ENCODE measurements around the gene DNAJC2.
"Not testable (repeated sequence)": the region's sequence is repeated elsewhere in the genome, so short reads cannot be mapped to it uniquely, and the experiment has no call there.

The DNAJC2 gene

GRCh38 chr7:103299660-103300059 lies 44.9 kb downstream of the DNAJC2 start:
- no peak overlapping the region for H3K9ac ChIP-seq (ENCODE audit: low read depth in 1 of 2, low read length in 2 of 2)
- no peaks in the 10 kb centered on the region for H3K27me3 ChIP-seq (ENCODE audit: control insufficient read depth in 2 of 2, insufficient read depth in 2 of 2, low read length in 2 of 2)
- peaks cover 40 to 45% of the 10 kb centered on the region in 2 donors for H3K36me3 ChIP-seq (ENCODE audit: control insufficient read depth in 2 of 2, insufficient read depth in 2 of 2, low read length in 2 of 2)

DNA sequence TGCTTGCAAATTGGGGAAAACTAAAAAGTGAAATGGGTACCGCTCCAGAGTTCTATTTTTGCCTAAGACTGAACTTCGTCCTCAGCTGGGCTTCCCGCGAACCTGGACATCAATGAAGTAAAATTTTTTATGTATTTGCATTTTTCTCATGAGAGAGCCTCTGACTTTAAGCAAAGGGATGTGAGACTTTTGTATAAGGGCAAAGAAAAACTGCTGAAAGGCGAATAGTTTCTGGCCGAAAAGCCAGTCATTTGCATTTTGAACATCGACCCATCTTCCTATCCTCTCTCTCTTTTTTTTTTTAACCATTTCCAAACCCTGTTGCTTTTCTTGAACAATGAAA lies 46.8 kb downstream of the DNAJC2 start:
- no peaks in the 10 kb centered on the region for H3K27me3 ChIP-seq (ENCODE audit: control insufficient read depth in 2 of 2, insufficient read depth in 2 of 2, low read length in 2 of 2)
- H3K36me3 ChIP-seq (ENCODE audit: control insufficient read depth in 2 of 2, insufficient read depth in 2 of 2, low read length in 2 of 2) = peaks cover 31 to 34% of the 10 kb centered on the region in 2 donors
- H3K9ac ChIP-seq (ENCODE audit: low read depth in 1 of 2, low read length in 2 of 2) = peak overlapping the region; percentile 74 to 89
- H3K4me1 ChIP-seq (ENCODE audit: control insufficient read depth in 2 of 2, insufficient read depth in 2 of 2, low read length in 2 of 2) = peaks cover 7 to 12% of the 10 kb centered on the region in 2 donors
- no peaks in the 10 kb centered on the region for H3K9me3 ChIP-seq (ENCODE audit: control insufficient read depth in 2 of 2, low read length in 2 of 2)
- peak overlapping the region; percentile 75 to 78 for H3K27ac ChIP-seq (ENCODE audit: low read depth in 2 of 2, low read length in 2 of 2)
- peak overlapping the region; percentile 92 to 94 for H3K4me3 ChIP-seq (ENCODE audit: low read length in 2 of 2)

More at GRCh38 chr7:103299660-103300059, 44.9 kb downstream of the DNAJC2 start:
- Histone ChIP-seq H3K4me3 (ENCODE audit: low read length in 2 of 2) (no peak overlapping the region), H3K4me1 (ENCODE audit: control insufficient read depth in 2 of 2, insufficient read depth in 2 of 2, low read length in 2 of 2) (peaks cover 7 to 12% of the 10 kb centered on the region in 2 donors), H3K27ac (ENCODE audit: low read depth in 2 of 2, low read length in 2 of 2) (no peak overlapping the region), H3K9me3 (ENCODE audit: control insufficient read depth in 2 of 2, low read length in 2 of 2) (no peaks in the 10 kb centered on the region)

DNA sequence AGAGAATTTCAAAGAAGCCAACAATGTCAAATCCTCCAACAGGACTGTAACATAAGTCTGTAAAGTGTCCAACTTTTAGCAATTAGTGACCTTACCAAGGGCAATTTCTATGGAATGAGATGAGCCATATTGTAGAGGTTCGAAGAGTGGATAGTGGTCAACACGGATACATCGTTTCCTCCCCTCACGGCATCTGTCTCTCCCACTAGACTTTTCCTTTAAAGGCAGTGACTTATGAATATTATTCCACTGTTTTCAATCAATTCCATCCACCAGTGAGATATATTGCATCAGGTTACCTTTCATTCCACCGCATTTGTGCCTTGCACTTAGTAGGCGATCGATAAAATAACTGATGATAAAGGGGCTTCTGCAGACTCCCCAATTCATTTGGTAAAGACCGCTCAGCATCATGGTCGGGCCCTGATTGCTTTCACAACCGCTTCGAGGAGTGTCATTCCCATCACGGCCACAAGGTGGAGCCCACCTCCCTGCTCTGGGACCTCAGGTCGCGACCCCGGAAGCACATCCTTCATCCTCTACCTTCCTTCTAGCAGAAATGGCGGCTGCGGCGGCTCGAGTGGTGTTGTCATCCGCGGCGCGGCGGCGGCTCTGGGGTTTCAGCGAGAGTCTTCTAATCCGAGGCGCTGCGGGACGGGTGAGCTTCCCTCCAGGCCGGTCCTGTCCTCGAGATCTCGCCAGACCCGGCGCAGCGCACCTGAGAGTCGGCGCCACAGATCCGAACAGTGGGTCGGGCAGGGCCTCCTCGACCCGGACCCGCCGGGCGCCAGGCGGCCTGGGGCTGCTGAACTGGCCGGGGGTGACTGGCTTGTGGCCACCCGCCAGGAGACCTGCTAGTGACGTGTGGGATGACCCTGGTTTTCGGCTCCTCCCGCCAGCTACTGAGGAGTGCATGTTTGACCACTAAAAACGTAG lies 47.4 kb downstream of the DNAJC2 start, which contains the start of gene PMPCB:
Gene PMPCB, plus strand, starts transcription at position 535 of the 936 bp plus-strand sequence. Its CDS starts 25 bp downstream, at position 560.
- peaks cover 7 to 12% of the 10 kb centered on the region in 2 donors for H3K4me1 ChIP-seq (ENCODE audit: control insufficient read depth in 2 of 2, insufficient read depth in 2 of 2, low read length in 2 of 2)
- peaks cover 26 to 29% of the 10 kb centered on the region in 2 donors for H3K36me3 ChIP-seq (ENCODE audit: control insufficient read depth in 2 of 2, insufficient read depth in 2 of 2, low read length in 2 of 2)
- no peaks in the 10 kb centered on the region for H3K27me3 ChIP-seq (ENCODE audit: control insufficient read depth in 2 of 2, insufficient read depth in 2 of 2, low read length in 2 of 2)
- H3K27ac ChIP-seq (ENCODE audit: low read depth in 2 of 2, low read length in 2 of 2) = peak within 1 kb of the TSS; percentile 75 to 78
- peak within 1 kb of the TSS; percentile 74 to 89 for H3K9ac ChIP-seq (ENCODE audit: low read depth in 1 of 2, low read length in 2 of 2)
- H3K9me3 ChIP-seq (ENCODE audit: control insufficient read depth in 2 of 2, low read length in 2 of 2) = no peaks in the 10 kb centered on the region
- peak within 1 kb of the TSS; percentile 92 to 94 for H3K4me3 ChIP-seq (ENCODE audit: low read length in 2 of 2)

GRCh38 chr7:103293526-103293925 lies 51.0 kb downstream of the DNAJC2 start:
- peaks cover 6 to 11% of the 10 kb centered on the region in 2 donors for H3K4me1 ChIP-seq (ENCODE audit: control insufficient read depth in 2 of 2, insufficient read depth in 2 of 2, low read length in 2 of 2)
- H3K36me3 ChIP-seq (ENCODE audit: control insufficient read depth in 2 of 2, insufficient read depth in 2 of 2, low read length in 2 of 2) = peaks cover 0 to 1% of the 10 kb centered on the region in 2 donors
- H3K9me3 ChIP-seq (ENCODE audit: control insufficient read depth in 2 of 2, low read length in 2 of 2) = no peaks in the 10 kb centered on the region
- no peaks in the 10 kb centered on the region for H3K27me3 ChIP-seq (ENCODE audit: control insufficient read depth in 2 of 2, insufficient read depth in 2 of 2, low read length in 2 of 2)
- no peak overlapping the region for H3K4me3 ChIP-seq (ENCODE audit: low read length in 2 of 2)
- H3K9ac ChIP-seq (ENCODE audit: low read depth in 1 of 2, low read length in 2 of 2) = no peak overlapping the region
- no peak overlapping the region for H3K27ac ChIP-seq (ENCODE audit: low read depth in 2 of 2, low read length in 2 of 2)

DNA sequence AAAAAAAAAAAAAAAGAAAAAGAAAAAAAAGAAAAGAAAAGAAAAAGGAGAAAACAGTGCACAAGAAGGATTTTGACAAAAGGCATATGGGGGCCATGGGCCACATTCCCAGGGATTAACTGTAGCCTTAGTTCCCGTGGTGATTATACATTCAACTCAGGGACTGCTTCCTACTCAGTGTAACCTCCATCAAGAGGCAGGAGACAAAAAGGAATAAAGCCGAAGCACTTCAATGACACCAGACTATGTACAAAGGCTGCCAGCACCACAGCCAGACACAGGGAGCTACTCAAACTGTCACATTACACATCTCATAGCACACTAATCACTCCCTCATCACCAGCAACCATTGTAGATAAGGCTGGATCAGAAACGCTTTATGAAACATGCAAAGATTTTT lies 52.4 kb downstream of the DNAJC2 start:
- peaks cover 0 to 4% of the 10 kb centered on the region in 2 donors for H3K4me1 ChIP-seq (ENCODE audit: control insufficient read depth in 2 of 2, insufficient read depth in 2 of 2, low read length in 2 of 2)
- H3K27ac ChIP-seq (ENCODE audit: low read depth in 2 of 2, low read length in 2 of 2) = no peak overlapping the region
- H3K9me3 ChIP-seq (ENCODE audit: control insufficient read depth in 2 of 2, low read length in 2 of 2) = no peaks in the 10 kb centered on the region
- H3K27me3 ChIP-seq (ENCODE audit: control insufficient read depth in 2 of 2, insufficient read depth in 2 of 2, low read length in 2 of 2) = no peaks in the 10 kb centered on the region
- H3K4me3 ChIP-seq (ENCODE audit: low read length in 2 of 2) = no peak overlapping the region
- H3K36me3 ChIP-seq (ENCODE audit: control insufficient read depth in 2 of 2, insufficient read depth in 2 of 2, low read length in 2 of 2) = no peaks in the 10 kb centered on the region
- no peak overlapping the region for H3K9ac ChIP-seq (ENCODE audit: low read depth in 1 of 2, low read length in 2 of 2)

DNA sequence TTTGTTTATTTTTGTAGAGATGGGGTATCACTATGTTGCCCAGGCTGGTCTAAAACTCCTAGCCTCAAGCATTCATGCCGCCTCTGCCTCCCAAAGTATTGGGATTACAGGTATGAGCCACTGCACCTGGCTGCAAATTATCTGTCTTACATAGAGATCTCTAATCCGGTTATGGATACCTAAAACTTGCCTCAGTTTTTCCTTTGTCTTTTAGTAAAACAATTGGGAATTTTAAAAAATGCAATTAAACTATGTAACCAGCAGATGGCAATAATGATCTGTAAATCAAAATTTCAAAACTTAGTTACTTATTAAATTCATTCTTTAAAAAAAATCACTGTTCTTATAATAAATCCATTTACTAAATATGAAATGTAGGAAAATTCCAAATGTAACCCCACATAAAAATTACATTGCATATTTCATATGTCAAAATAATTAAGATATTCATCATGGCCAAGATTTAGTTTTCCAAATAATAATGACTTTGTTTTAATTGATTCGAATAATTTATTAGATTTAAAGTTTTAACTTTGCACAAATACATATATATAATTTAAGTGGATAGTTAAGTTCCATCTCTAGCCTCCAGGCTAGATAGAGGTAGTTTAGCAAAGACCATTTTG lies 61.7 kb downstream of the DNAJC2 start:
- not testable (repeated sequence) for H3K9me3 ChIP-seq (ENCODE audit: control insufficient read depth in 2 of 2, low read length in 2 of 2); H3K27me3 ChIP-seq (ENCODE audit: control insufficient read depth in 2 of 2, insufficient read depth in 2 of 2, low read length in 2 of 2); H3K4me1 ChIP-seq (ENCODE audit: control insufficient read depth in 2 of 2, insufficient read depth in 2 of 2, low read length in 2 of 2); H3K4me3 ChIP-seq (ENCODE audit: low read length in 2 of 2); H3K27ac ChIP-seq (ENCODE audit: low read depth in 2 of 2, low read length in 2 of 2); H3K36me3 ChIP-seq (ENCODE audit: control insufficient read depth in 2 of 2, insufficient read depth in 2 of 2, low read length in 2 of 2); H3K9ac ChIP-seq (ENCODE audit: low read depth in 1 of 2, low read length in 2 of 2)

GRCh38 chr7:103280803-103281155 lies 63.8 kb downstream of the DNAJC2 start:
- H3K27me3 ChIP-seq (ENCODE audit: control insufficient read depth in 2 of 2, insufficient read depth in 2 of 2, low read length in 2 of 2); H3K4me1 ChIP-seq (ENCODE audit: control insufficient read depth in 2 of 2, insufficient read depth in 2 of 2, low read length in 2 of 2); H3K27ac ChIP-seq (ENCODE audit: low read depth in 2 of 2, low read length in 2 of 2); H3K36me3 ChIP-seq (ENCODE audit: control insufficient read depth in 2 of 2, insufficient read depth in 2 of 2, low read length in 2 of 2); H3K9me3 ChIP-seq (ENCODE audit: control insufficient read depth in 2 of 2, low read length in 2 of 2): not testable (repeated sequence)
- peak overlapping the region in 1 of 2 donors; percentile 26 for H3K9ac ChIP-seq (ENCODE audit: low read depth in 1 of 2, low read length in 2 of 2)
- H3K4me3 ChIP-seq (ENCODE audit: low read length in 2 of 2) = peak overlapping the region; percentile 57 to 65

DNA sequence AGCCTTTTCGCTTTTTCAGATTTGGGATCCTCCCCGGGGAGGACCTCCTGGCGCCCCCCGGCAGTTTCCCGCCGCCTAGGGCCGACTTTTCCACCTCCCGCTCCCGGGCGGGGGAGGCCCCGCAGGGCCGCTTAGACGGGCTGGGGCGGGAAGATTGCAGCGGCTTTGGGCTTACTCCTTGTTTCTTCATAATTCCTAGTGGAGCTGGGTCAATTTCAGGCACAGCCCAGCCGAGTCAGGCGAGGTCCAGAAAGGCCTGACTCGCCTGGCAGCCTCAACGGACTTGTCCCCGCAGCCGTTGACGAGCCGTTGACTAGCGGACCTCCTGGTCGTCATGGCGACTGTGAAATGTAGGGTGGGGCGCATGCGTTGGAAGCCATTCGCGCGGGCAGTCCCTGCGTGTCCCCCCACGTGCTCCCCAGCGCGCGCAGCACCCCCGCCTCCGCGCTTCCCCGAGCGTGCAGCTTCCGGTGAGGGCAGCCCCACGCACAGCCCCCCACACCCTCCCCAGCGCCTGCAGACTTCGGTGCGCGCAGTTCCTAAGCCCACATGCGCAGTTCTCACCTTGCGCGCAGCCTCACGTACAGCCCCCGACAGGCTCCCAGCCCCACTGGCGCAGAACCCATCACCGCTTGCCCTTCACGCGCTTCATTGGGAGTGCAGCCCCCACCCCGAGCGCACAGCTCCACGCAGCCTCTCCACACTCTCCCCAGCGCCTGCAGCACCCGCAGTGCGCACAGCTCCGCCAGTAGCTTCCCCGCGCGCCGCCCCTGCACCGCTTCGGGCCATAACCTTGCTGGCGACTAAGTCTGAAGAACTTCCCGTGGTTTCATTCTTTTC lies 64.4 kb downstream of the DNAJC2 start:
- H3K9ac ChIP-seq (ENCODE audit: low read depth in 1 of 2, low read length in 2 of 2) = peak overlapping the region in 1 of 2 donors; percentile 43
- H3K4me3 ChIP-seq (ENCODE audit: low read length in 2 of 2) = peak overlapping the region; percentile 57 to 65
- H3K27ac ChIP-seq (ENCODE audit: low read depth in 2 of 2, low read length in 2 of 2) = not testable (repeated sequence)

GRCh38 chr7:103279636-103279962 lies 65.0 kb downstream of the DNAJC2 start:
- not testable (repeated sequence) for H3K36me3 ChIP-seq (ENCODE audit: control insufficient read depth in 2 of 2, insufficient read depth in 2 of 2, low read length in 2 of 2); H3K27ac ChIP-seq (ENCODE audit: low read depth in 2 of 2, low read length in 2 of 2); H3K27me3 ChIP-seq (ENCODE audit: control insufficient read depth in 2 of 2, insufficient read depth in 2 of 2, low read length in 2 of 2); H3K4me1 ChIP-seq (ENCODE audit: control insufficient read depth in 2 of 2, insufficient read depth in 2 of 2, low read length in 2 of 2); H3K9me3 ChIP-seq (ENCODE audit: control insufficient read depth in 2 of 2, low read length in 2 of 2)
- Histone ChIP-seq H3K9ac (ENCODE audit: low read depth in 1 of 2, low read length in 2 of 2) (peak overlapping the region in 1 of 2 donors; percentile 43), H3K4me3 (ENCODE audit: low read length in 2 of 2) (peak overlapping the region; percentile 57 to 61)

More for the DNA sequence above, 64.4 kb downstream of the DNAJC2 start:
- not testable (repeated sequence) for H3K36me3 ChIP-seq (ENCODE audit: control insufficient read depth in 2 of 2, insufficient read depth in 2 of 2, low read length in 2 of 2); H3K4me1 ChIP-seq (ENCODE audit: control insufficient read depth in 2 of 2, insufficient read depth in 2 of 2, low read length in 2 of 2); H3K9me3 ChIP-seq (ENCODE audit: control insufficient read depth in 2 of 2, low read length in 2 of 2); H3K27me3 ChIP-seq (ENCODE audit: control insufficient read depth in 2 of 2, insufficient read depth in 2 of 2, low read length in 2 of 2)

DNA sequence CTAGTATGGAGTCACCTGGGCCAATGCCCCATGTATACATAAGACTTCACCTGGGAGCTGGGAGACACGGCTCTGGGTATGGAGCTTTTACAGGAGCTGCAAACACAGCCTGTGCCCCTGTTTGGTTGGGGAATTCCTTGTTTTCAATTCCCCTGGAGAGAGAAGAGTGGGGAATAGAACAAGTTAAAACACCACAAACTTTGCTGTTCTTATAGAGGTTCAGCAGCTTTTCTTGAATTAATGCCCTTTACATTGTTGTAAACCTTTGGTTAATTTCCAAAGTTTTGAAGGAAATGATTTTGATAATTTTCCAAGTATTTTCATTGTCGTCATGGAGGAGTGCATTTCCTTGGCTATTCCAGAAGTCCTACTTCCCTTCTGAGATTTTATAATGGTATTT lies 66.4 kb downstream of the DNAJC2 start:
- not testable (repeated sequence) for H3K4me1 ChIP-seq (ENCODE audit: control insufficient read depth in 2 of 2, insufficient read depth in 2 of 2, low read length in 2 of 2); H3K36me3 ChIP-seq (ENCODE audit: control insufficient read depth in 2 of 2, insufficient read depth in 2 of 2, low read length in 2 of 2); H3K27ac ChIP-seq (ENCODE audit: low read depth in 2 of 2, low read length in 2 of 2); H3K9ac ChIP-seq (ENCODE audit: low read depth in 1 of 2, low read length in 2 of 2); H3K9me3 ChIP-seq (ENCODE audit: control insufficient read depth in 2 of 2, low read length in 2 of 2); H3K27me3 ChIP-seq (ENCODE audit: control insufficient read depth in 2 of 2, insufficient read depth in 2 of 2, low read length in 2 of 2); H3K4me3 ChIP-seq (ENCODE audit: low read length in 2 of 2)
